T47D (cell line): ENCODE data around the gene SLC9A1.
A peak's percentile ranks its signal among the peaks of the same experiment; 100 is the strongest.

Experiments used
- DNase-seq, 2 experiments: peaks; one replicate each; pipeline versions ENCODE4 v3.0.0 to v3.0.0-alpha.2; 2011 to 2012; ENCODE audit warnings: low read depth in 1 of 2, low spot score in 1 of 2
- JUND ChIP-seq: IDR thresholded peaks from 2 replicates; pipeline ENCODE4 v1.6.1; 2012; ENCODE audit warnings: low read depth
- in situ Hi-C: cut with HindIII; loops from 2 replicates; pipeline ENCODE4 v1.10.0; 2016; ENCODE audit warnings: low sequenced_read_pairs, low pct_unique_long_range_greater_than_20kb

Gene SLC9A1

GRCh38 chr1:27102707-27103468, 52.0 kb downstream of the SLC9A1 start:
- peak; percentile 62 to 78 for DNase-seq
- in situ Hi-C loops = no loop called here
- no peak for TF ChIP-seq JUND

GRCh38 chr1:27102134-27102706, 52.7 kb downstream of the SLC9A1 start:
- in situ Hi-C loops = no loop called here
- no peak for DNase-seq
- no peak for TF ChIP-seq JUND

GRCh38 chr1:27101696-27102095, 53.2 kb downstream of the SLC9A1 start:
- TF ChIP-seq JUND = no peak
- in situ Hi-C loops = no loop called here
- no peak for DNase-seq

- DNase-seq = no peak
- in situ Hi-C loops = no loop called here
- no peak for TF ChIP-seq JUND
Measured at GRCh38 chr1:27101054-27101491, 53.9 kb downstream of the SLC9A1 start.

- no peak for DNase-seq
- no peak for TF ChIP-seq JUND
- in situ Hi-C loops = no loop called here
Measured at GRCh38 chr1:27100335-27101053, 54.4 kb downstream of the SLC9A1 start.

GRCh38 chr1:27099587-27100334, 55.2 kb downstream of the SLC9A1 start:
- in situ Hi-C loops = no loop called here
- no peak for DNase-seq
- no peak for TF ChIP-seq JUND

- in situ Hi-C loops = no loop called here
- DNase-seq = no peak
- no peak for TF ChIP-seq JUND
Measured at GRCh38 chr1:27099135-27099586, 55.8 kb downstream of the SLC9A1 start.

GRCh38 chr1:27098431-27099134, 56.3 kb downstream of the SLC9A1 start:
- no peak for TF ChIP-seq JUND
- no peak for DNase-seq
- in situ Hi-C loops = no loop called here

GRCh38 chr1:27097484-27097917, 57.4 kb downstream of the SLC9A1 start:
- TF ChIP-seq JUND = no peak
- in situ Hi-C loops = no loop called here
- peak; percentile 67 to 68 for DNase-seq

GRCh38 chr1:27095576-27095975, 59.3 kb downstream of the SLC9A1 start:
- DNase-seq = no peak
- in situ Hi-C loops = no loop called here
- no peak for TF ChIP-seq JUND

- DNase-seq = no peak
- in situ Hi-C loops = no loop called here
- no peak for TF ChIP-seq JUND
Measured at GRCh38 chr1:27092888-27093287, 62.0 kb downstream of the SLC9A1 start.

GRCh38 chr1:27090911-27091310, 64.0 kb downstream of the SLC9A1 start:
- in situ Hi-C loops = no loop called here
- no peak for DNase-seq
- no peak for TF ChIP-seq JUND
